Subcutaneous preadipocyte (primary cell): ENCODE data around the gene RRM1. TPM values are rescaled to one million over a fixed set of nuclear protein-coding genes. Genes with fewer than 3 reads are reported as not detected.

Experiments used
- total RNA-seq: library from RNA; depleted of rRNA; stranded (reverse); fragments of >200 nt; gene quantifications from 2 replicates; pipeline ENCODE4 v1.2.3, GENCODE V29; 2012

RRM1 gene
- 117 and 167 TPM in 2 replicates for total RNA-seq

GRCh38 chr11:4094348-4095291, at the start of gene RRM1:
RRM1 (plus strand) TSS chr11:4094799; CDS start chr11:4095013, 214 bp downstream.

Other genes starting within 250 kb of the RRM1 start
- gene STIM1, start 239.1 kb upstream of the RRM1 start, total RNA-seq: 28.7 and 33.4 TPM in 2 replicates